Activated naive CD8-positive, alpha-beta T cell (primary cell): ENCODE measurements around the gene GLIS1.

ENCODE experiments used
- H3K27ac Mint-ChIP-seq: one replicate; pipeline ENCODE4 v1.8.0; 2021; ENCODE audit warnings: mixed read lengths
- H3K27me3 Mint-ChIP-seq: one replicate; pipeline ENCODE4 v1.8.0; 2021; ENCODE audit warnings: mixed read lengths
- H3K36me3 Mint-ChIP-seq: one replicate; pipeline ENCODE4 v1.8.0; 2021; ENCODE audit warnings: mixed read lengths
- H3K4me1 Mint-ChIP-seq: one replicate; pipeline ENCODE4 v1.8.0; 2021; ENCODE audit warnings: low read depth, mixed read lengths
- H3K4me3 Mint-ChIP-seq: one replicate; pipeline ENCODE4 v1.8.0; 2021; ENCODE audit warnings: mild to moderate bottlenecking, mixed read lengths
- H3K9me3 Mint-ChIP-seq: one replicate; pipeline ENCODE4 v1.8.0; 2021; ENCODE audit warnings: low read depth, mixed read lengths

Gene GLIS1

GRCh38 chr1:53529555-53529954 is 209.4 kb downstream of the GLIS1 start:
- no peak overlapping the region for H3K27ac Mint-ChIP-seq
- H3K4me3 Mint-ChIP-seq, result no peak overlapping the region
- no peaks in the 10 kb centered on the region for H3K27me3 Mint-ChIP-seq
- no peaks in the 10 kb centered on the region for H3K4me1 Mint-ChIP-seq
- no peaks in the 10 kb centered on the region for H3K36me3 Mint-ChIP-seq
- no peaks in the 10 kb centered on the region for H3K9me3 Mint-ChIP-seq

- Mint-ChIP-seq H3K27ac (no peak overlapping the region), H3K4me1 (no peaks in the 10 kb centered on the region), H3K4me3 (no peak overlapping the region), H3K36me3 (no peaks in the 10 kb centered on the region), H3K9me3 (no peaks in the 10 kb centered on the region), H3K27me3 (no peaks in the 10 kb centered on the region)
Observed at GRCh38 chr1:53527368-53527767, 211.6 kb downstream of the GLIS1 start.

- no peaks in the 10 kb centered on the region for H3K9me3 Mint-ChIP-seq
- H3K27me3 Mint-ChIP-seq, result no peaks in the 10 kb centered on the region
- H3K4me3 Mint-ChIP-seq, result no peak overlapping the region
- no peak overlapping the region for H3K27ac Mint-ChIP-seq
- H3K4me1 Mint-ChIP-seq, result no peaks in the 10 kb centered on the region
- H3K36me3 Mint-ChIP-seq, result no peaks in the 10 kb centered on the region
Observed at GRCh38 chr1:53526451-53527101, 212.4 kb downstream of the GLIS1 start.

DNA sequence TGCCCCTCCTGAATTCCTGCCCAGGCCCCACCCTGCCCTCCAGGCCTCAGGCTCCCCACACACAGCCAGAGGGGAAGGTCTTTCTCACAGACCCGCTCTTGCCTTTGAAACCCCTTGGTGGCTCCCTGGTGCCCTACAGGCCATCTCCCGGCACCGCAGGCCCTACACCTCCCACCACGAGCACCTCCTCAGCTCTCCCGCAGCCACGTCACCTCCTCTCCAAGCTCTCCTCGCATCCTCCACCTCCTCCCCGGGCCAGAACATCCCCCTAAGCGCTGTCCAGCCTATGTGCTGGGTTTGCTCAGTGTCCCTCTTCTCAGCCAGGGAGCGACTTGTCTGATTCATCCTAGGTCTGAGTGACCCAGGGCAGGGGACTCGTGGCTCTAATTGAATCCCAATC is 213.4 kb downstream of the GLIS1 start:
- no peak overlapping the region for H3K4me3 Mint-ChIP-seq
- H3K27ac Mint-ChIP-seq, result no peak overlapping the region
- no peaks in the 10 kb centered on the region for H3K4me1 Mint-ChIP-seq
- no peaks in the 10 kb centered on the region for H3K27me3 Mint-ChIP-seq
- H3K9me3 Mint-ChIP-seq, result no peaks in the 10 kb centered on the region
- no peaks in the 10 kb centered on the region for H3K36me3 Mint-ChIP-seq

DNA sequence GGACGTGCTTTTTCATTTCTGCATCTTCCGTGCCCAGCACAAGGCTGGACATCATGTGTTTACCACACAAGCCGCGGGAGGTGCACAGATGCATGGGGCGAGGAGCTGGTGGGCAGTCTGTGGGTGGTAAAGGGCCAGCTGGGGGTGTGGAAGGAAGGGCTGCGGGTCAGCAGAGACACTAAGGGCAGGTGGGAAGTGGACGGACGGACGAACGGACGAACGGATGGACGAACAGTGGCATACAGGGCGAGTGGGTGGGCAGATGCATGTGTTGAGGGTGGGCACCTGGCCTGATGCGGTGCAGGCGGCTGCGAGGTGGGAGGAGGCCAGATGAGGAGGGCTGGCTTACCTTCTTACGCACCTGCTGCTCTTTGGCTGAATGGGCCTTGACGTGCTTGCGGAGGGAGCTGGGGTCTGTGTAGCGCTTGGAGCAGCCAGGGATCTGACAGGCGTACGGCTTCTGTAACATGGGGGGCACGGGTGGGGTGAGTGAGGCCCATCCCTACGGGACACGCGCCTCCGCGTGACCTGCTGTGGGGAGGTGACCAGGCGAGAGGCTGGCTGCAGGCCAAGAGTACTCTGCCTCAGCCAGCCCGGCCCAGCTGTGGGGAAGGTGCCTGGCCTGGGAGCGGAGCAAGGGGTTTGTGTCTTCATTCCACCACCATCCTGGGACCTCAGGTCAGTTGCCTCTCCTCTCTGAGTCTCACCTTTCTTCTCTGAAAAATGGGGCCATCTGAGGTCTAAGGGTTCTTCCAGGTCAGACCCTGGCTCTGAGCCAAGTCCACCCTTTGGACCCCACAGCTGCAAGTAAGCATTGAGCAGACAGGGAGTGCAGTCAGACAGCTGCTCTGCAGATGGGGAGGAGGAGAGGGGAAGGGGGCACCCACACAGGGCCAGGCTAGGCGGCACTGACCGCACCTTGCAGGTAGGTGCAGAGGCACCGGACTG is 214.3 kb downstream of the GLIS1 start:
- Mint-ChIP-seq H3K4me1 (no peaks in the 10 kb centered on the region), H3K36me3 (no peaks in the 10 kb centered on the region), H3K27me3 (no peaks in the 10 kb centered on the region), H3K9me3 (no peaks in the 10 kb centered on the region), H3K27ac (no peak overlapping the region), H3K4me3 (no peak overlapping the region)

DNA sequence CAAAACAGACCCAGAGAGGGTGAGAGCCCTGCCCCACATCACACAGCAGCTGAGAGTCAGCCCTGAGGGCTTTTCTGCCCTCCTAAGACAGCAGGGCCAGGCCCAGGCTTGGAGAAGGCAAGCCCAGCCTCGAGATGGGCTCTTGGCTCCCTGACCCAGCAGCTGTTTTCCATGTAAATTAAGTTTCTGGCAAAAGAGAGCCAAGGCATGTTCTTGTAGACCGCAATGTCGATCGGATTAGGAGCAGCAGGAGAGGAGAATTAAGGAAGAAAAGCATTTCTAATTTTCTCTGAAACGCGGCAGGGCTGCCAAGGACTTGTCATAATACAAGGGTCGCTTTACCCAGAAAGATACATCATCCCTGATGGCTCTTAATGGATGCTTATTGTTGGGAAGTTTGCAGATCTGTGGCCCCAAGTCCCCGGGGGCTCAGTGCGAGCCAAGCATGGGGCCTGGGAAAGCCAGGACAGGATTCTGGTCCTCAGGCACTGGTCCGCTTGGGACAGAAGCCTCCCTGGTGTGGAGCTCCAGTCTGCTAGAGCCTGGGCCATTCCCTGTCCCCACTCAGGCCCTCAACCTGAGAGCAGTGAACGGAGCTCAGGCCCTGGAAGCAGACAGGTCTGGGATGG is 216.9 kb downstream of the GLIS1 start:
- no peaks in the 10 kb centered on the region for H3K27me3 Mint-ChIP-seq
- no peaks in the 10 kb centered on the region for H3K36me3 Mint-ChIP-seq
- H3K9me3 Mint-ChIP-seq, result no peaks in the 10 kb centered on the region
- no peak overlapping the region for H3K4me3 Mint-ChIP-seq
- no peaks in the 10 kb centered on the region for H3K4me1 Mint-ChIP-seq
- H3K27ac Mint-ChIP-seq, result no peak overlapping the region

- H3K27ac Mint-ChIP-seq, result no peak overlapping the region
Observed at GRCh38 chr1:53520481-53520880, 218.5 kb downstream of the GLIS1 start.

GRCh38 chr1:53519421-53519820 is 219.5 kb downstream of the GLIS1 start:
- H3K4me1 Mint-ChIP-seq, result no peaks in the 10 kb centered on the region
- no peak overlapping the region for H3K27ac Mint-ChIP-seq
- H3K27me3 Mint-ChIP-seq, result no peaks in the 10 kb centered on the region
- H3K4me3 Mint-ChIP-seq, result no peak overlapping the region
- no peaks in the 10 kb centered on the region for H3K9me3 Mint-ChIP-seq
- no peaks in the 10 kb centered on the region for H3K36me3 Mint-ChIP-seq

More at GRCh38 chr1:53520481-53520880, 218.5 kb downstream of the GLIS1 start:
- no peaks in the 10 kb centered on the region for H3K9me3 Mint-ChIP-seq
- no peaks in the 10 kb centered on the region for H3K36me3 Mint-ChIP-seq
- H3K27me3 Mint-ChIP-seq, result no peaks in the 10 kb centered on the region
- H3K4me1 Mint-ChIP-seq, result no peaks in the 10 kb centered on the region
- H3K4me3 Mint-ChIP-seq, result no peak overlapping the region

- Mint-ChIP-seq H3K4me1 (no peaks in the 10 kb centered on the region), H3K27ac (no peak overlapping the region), H3K9me3 (no peaks in the 10 kb centered on the region), H3K36me3 (no peaks in the 10 kb centered on the region), H3K27me3 (no peaks in the 10 kb centered on the region), H3K4me3 (no peak overlapping the region)
Observed at GRCh38 chr1:53518775-53519174, 220.2 kb downstream of the GLIS1 start.

- no peak overlapping the region for H3K4me3 Mint-ChIP-seq
- no peaks in the 10 kb centered on the region for H3K9me3 Mint-ChIP-seq
- no peaks in the 10 kb centered on the region for H3K27me3 Mint-ChIP-seq
- H3K36me3 Mint-ChIP-seq, result no peaks in the 10 kb centered on the region
- no peaks in the 10 kb centered on the region for H3K4me1 Mint-ChIP-seq
- no peak overlapping the region for H3K27ac Mint-ChIP-seq
Observed at GRCh38 chr1:53517821-53518352, 221.1 kb downstream of the GLIS1 start.

- H3K27ac Mint-ChIP-seq, result no peak overlapping the region
Observed at GRCh38 chr1:53517109-53517508, 221.9 kb downstream of the GLIS1 start.

GRCh38 chr1:53516181-53516580 is 222.8 kb downstream of the GLIS1 start:
- Mint-ChIP-seq H3K4me3 (no peak overlapping the region), H3K27ac (no peak overlapping the region), H3K27me3 (no peaks in the 10 kb centered on the region), H3K4me1 (no peaks in the 10 kb centered on the region), H3K36me3 (no peaks in the 10 kb centered on the region), H3K9me3 (no peaks in the 10 kb centered on the region)

More at GRCh38 chr1:53517109-53517508, 221.9 kb downstream of the GLIS1 start:
- Mint-ChIP-seq H3K9me3 (no peaks in the 10 kb centered on the region), H3K27me3 (no peaks in the 10 kb centered on the region), H3K36me3 (no peaks in the 10 kb centered on the region), H3K4me1 (no peaks in the 10 kb centered on the region), H3K4me3 (no peak overlapping the region)

- Mint-ChIP-seq H3K36me3 (no peaks in the 10 kb centered on the region), H3K9me3 (no peaks in the 10 kb centered on the region), H3K4me3 (no peak overlapping the region), H3K4me1 (no peaks in the 10 kb centered on the region), H3K27me3 (no peaks in the 10 kb centered on the region), H3K27ac (no peak overlapping the region)
Observed at GRCh38 chr1:53514436-53514835, 224.5 kb downstream of the GLIS1 start.

GRCh38 chr1:53513846-53514245 is 225.1 kb downstream of the GLIS1 start:
- no peaks in the 10 kb centered on the region for H3K4me1 Mint-ChIP-seq
- H3K27ac Mint-ChIP-seq, result no peak overlapping the region
- H3K36me3 Mint-ChIP-seq, result no peaks in the 10 kb centered on the region
- no peak overlapping the region for H3K4me3 Mint-ChIP-seq
- H3K27me3 Mint-ChIP-seq, result no peaks in the 10 kb centered on the region
- no peaks in the 10 kb centered on the region for H3K9me3 Mint-ChIP-seq
